OCI-LY1 (cell line): ENCODE data around the gene TYR.
"Not testable (repeated sequence)": the region's sequence is repeated elsewhere in the genome, so short reads cannot be mapped to it uniquely, and the experiment has no call there.

Experiments
- EZH2 ChIP-seq: fragments of 200-600 bp; sonication (generic), shearing (Covaris generic); IDR thresholded peaks from 2 replicates; pipeline ENCODE4 v1.8.0; 2017; ENCODE audit warnings: borderline replicate concordance, mixed run types, mild to moderate bottlenecking, antibody characterized with exemption, low read length, moderate library complexity, mixed read lengths
- TF ChIP-seq, protein P1 (sequence below): fragments of 200-600 bp; sonication (generic), shearing (Covaris generic); IDR thresholded peaks from 2 replicates; pipeline ENCODE4 v1.5.1; 2017; ENCODE audit warnings: mild to moderate bottlenecking, antibody characterized with exemption, low read length, moderate library complexity, mixed read lengths

- TF ChIP-seq EZH2: not testable (repeated sequence)
- TF ChIP-seq, protein P1, sequence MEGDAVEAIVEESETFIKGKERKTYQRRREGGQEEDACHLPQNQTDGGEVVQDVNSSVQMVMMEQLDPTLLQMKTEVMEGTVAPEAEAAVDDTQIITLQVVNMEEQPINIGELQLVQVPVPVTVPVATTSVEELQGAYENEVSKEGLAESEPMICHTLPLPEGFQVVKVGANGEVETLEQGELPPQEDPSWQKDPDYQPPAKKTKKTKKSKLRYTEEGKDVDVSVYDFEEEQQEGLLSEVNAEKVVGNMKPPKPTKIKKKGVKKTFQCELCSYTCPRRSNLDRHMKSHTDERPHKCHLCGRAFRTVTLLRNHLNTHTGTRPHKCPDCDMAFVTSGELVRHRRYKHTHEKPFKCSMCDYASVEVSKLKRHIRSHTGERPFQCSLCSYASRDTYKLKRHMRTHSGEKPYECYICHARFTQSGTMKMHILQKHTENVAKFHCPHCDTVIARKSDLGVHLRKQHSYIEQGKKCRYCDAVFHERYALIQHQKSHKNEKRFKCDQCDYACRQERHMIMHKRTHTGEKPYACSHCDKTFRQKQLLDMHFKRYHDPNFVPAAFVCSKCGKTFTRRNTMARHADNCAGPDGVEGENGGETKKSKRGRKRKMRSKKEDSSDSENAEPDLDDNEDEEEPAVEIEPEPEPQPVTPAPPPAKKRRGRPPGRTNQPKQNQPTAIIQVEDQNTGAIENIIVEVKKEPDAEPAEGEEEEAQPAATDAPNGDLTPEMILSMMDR: not testable (repeated sequence)
These were observed 108.9 kb downstream of the TYR start for GRCh38 chr11:89286601-89287000.
